GM19397 (cell line): ENCODE measurements around the gene HINT2.

Experiments
- ATAC-seq: cut with Tn5 transposase; IDR thresholded peaks from one replicate; pipeline ENCODE4 v1.9.1; 2021; ENCODE audit warnings: mild to moderate bottlenecking, moderate library complexity; ENCODE audit not compliant: unreplicated experiment

HINT2 gene

GRCh38 chr9:35814841-35815543, at the start of gene HINT2:
Gene HINT2 (minus strand): TSS chr9:35815042. CDS start chr9:35814979, 63 bp downstream.
- ATAC-seq, result peak; percentile 72

- ATAC-seq, result no peak
These were observed 48.7 kb upstream of the HINT2 start for GRCh38 chr9:35863583-35863982.

- ATAC-seq, result no peak
These were observed 47.5 kb upstream of the HINT2 start for GRCh38 chr9:35862328-35862727.

GRCh38 chr9:35861161-35861897, 46.5 kb upstream of the HINT2 start:
- ATAC-seq, result no peak

- no peak for ATAC-seq
These were observed 45.1 kb upstream of the HINT2 start for GRCh38 chr9:35859990-35860339.

GRCh38 chr9:35859310-35859989, 44.6 kb upstream of the HINT2 start:
- no peak for ATAC-seq

GRCh38 chr9:35858458-35858857, 43.6 kb upstream of the HINT2 start:
- ATAC-seq, result no peak

- no peak for ATAC-seq
These were observed 42.0 kb upstream of the HINT2 start for GRCh38 chr9:35856882-35857281.

- ATAC-seq, result no peak
These were observed 41.4 kb upstream of the HINT2 start for GRCh38 chr9:35856206-35856605.

- no peak for ATAC-seq
These were observed 39.4 kb upstream of the HINT2 start for GRCh38 chr9:35854091-35854762.

- ATAC-seq, result no peak
These were observed 38.3 kb upstream of the HINT2 start for GRCh38 chr9:35852876-35853865.

GRCh38 chr9:35852267-35852815, 37.5 kb upstream of the HINT2 start:
- ATAC-seq, result no peak

GRCh38 chr9:35847792-35848572, 33.1 kb upstream of the HINT2 start:
- peak; percentile 88 for ATAC-seq

- no peak for ATAC-seq
These were observed 31.3 kb upstream of the HINT2 start for GRCh38 chr9:35845824-35846771.

GRCh38 chr9:35844628-35845270, 29.9 kb upstream of the HINT2 start:
- no peak for ATAC-seq

- ATAC-seq, result no peak
These were observed 28.0 kb upstream of the HINT2 start for GRCh38 chr9:35842795-35843194.

- no peak for ATAC-seq
These were observed 27.3 kb upstream of the HINT2 start for GRCh38 chr9:35842020-35842745.
